Myocyte (in vitro differentiated cells): ENCODE data around the gene ADGRL1. TPM values are rescaled to one million over a fixed set of nuclear protein-coding genes. Genes with fewer than 3 reads are reported as not detected.
"Not testable (repeated sequence)": the region's sequence is repeated elsewhere in the genome, so short reads cannot be mapped to it uniquely, and the experiment has no call there.

Experiments used
- DNase-seq: peaks from one replicate; pipeline ENCODE4 v3.0.0-alpha.2; 2012; ENCODE audit warnings: low read depth
- total RNA-seq: library from RNA; depleted of rRNA; stranded (reverse); fragments of >200 nt; gene quantifications from 2 replicates; pipeline ENCODE4 v1.2.3, GENCODE V29; 2014

ADGRL1 gene
- total RNA-seq, 1 donor from 2014 or later: 1.1 TPM

DNA sequence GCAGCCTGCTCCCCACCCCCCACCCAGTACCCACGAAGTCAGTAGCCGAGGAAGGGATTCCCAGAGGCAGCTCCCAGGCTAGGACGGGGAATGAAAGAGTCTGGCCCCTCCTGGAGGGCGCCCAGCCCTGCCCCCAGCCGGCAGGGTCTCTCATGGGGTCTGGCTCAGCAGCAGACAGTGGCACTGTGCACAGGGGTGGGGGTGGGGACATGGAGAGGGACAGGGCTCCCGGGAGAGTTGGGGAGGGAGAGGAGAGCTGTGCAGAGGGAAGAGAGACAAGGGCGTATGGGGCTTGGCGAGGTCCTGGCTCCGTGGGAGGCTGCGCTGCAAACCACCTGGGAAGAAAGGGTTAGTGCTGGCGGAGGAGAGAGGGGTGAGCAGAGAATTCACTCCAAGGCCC, 41.9 kb downstream of the ADGRL1 start:
- no peak for DNase-seq

DNA sequence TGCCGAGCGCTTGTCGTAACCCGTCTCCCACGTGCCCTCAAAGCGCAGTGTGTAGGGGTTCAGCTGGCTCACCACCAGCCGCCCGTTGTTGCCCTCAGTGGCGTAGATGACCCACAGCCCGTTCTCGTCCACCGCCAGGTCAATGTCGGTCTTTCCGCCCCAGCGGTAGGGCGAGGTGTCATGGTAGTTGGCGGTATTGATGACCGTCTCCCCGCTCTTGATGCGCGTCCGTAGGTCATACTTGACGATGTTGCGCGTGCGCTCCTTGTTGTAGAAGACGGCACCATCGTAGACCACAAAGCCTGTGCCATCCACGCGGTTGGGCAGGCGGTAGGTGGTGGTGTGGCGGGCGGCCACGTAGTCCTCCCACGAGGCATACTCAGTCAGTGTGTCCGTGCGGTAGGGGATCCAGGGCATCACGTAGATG, 43.1 kb downstream of the ADGRL1 start:
- no peak for DNase-seq

- DNase-seq: no peak
Observed at GRCh38 chr19:14161305-14161704, 44.7 kb downstream of the ADGRL1 start.

- DNase-seq: no peak
Observed at GRCh38 chr19:14160017-14160703, 45.8 kb downstream of the ADGRL1 start.

GRCh38 chr19:14159059-14159458, 46.9 kb downstream of the ADGRL1 start:
- DNase-seq: peak; percentile 48

GRCh38 chr19:14158276-14159023, 47.5 kb downstream of the ADGRL1 start:
- no peak for DNase-seq

DNA sequence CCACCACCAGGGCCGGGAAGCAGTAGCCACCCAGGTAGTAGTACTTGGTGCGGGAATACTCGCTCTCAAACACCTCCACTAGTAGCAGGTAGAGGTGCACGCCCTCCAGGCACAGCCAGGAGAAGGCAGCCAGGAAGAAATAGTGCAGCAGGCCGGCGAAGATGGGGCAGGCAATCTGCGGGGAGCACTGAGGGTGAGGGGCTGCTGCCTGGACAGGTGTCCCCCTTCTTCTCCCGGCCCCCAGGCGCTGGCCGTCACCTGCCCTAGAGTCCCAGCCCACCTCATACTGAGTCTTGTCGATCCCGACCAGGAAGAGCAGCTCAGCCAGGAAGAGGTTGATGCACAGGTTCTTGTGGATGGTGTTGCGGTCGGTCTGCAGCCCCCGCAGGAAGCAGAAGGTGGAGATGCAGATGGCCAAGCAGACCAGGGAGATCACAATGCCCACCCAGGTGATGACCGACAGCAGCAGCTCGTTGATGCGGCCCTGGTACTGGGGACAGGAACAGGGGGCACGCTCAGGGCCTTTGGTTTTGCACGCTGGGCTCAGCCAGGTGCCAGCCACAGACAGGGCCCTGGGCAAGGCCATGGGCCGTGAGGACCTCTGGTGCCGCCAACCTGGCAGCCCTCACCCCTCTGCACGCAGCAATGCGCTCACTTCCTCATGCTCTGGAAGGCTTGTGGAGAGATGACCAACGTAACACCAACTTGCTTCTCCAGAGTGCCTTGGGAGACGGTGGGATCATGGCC, 48.8 kb downstream of the ADGRL1 start:
- DNase-seq: no peak

GRCh38 chr19:14156122-14156521, 49.8 kb downstream of the ADGRL1 start:
- no peak for DNase-seq

- no peak for DNase-seq
Observed at GRCh38 chr19:14155371-14155770, 50.6 kb downstream of the ADGRL1 start.

DNA sequence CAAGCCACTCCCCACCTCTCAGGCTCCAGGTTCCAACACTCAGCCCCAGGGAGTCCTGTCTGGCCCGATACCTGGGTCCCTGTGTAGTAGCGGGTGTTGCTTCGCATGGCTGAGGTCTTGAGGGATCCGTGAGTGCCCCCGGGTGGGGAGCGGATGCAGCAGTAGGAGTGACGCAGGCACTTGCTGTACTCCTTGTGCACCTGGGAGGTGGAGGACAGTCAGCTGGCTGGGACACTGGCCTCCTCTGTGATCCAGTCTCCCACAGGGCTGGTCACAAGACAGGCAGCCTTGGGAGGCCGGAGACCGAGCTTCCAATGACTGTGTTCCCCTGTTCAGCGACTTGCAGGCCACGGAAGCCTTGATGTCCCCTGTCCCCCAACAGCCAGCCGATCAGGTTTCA, 53.3 kb downstream of the ADGRL1 start:
- DNase-seq: no peak

DNA sequence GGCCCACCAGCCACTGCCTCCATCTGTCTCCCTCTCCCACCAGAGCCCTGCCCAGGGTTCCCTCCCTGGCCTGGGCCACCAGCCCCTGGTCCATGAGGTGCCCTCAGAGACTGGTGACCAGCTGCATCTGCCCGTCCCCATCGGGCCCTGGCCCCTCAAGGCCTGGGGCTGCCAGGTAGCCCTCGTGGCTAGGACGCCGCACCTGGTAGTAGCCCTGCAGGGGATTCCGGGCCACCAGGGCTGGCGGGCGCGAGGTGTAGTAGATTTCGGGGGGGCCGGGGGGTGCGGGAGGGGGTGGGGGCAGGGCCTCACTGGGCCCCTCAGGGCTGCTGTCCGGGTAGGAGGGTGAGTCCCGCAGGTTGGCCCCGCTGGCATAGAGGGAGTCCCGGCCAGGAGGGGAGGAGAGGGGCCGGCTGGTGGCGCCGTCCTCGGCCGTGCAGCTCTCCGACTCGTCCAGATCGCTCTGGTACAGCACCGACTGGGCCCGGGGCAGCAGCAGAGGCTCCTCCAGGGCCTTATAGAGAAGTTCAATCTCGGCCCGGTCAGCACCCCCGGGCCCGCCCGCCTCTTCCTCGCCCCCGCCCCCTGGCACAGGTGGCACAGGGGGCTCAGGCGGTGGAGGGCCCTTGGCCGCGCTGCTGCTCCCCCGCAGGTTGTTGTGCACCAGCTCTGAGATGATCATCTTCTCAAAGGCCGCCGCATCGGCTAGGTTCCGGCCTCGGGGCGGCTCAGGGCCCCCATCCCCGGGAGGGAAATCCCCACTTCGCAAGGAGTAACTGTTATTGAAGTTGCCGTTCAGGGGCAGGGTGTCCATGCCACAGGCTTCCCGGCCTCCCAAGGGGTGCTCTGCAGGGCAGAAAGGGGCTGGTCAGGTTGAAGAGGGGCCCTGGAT, 55.0 kb downstream of the ADGRL1 start:
- no peak for DNase-seq

- no peak for DNase-seq
Observed at GRCh38 chr19:14150041-14150769, 55.8 kb downstream of the ADGRL1 start.

- no peak for DNase-seq
Observed at GRCh38 chr19:14149509-14149994, 56.4 kb downstream of the ADGRL1 start.

- no peak for DNase-seq
Observed at GRCh38 chr19:14148751-14149410, 57.1 kb downstream of the ADGRL1 start.

- DNase-seq: peak; percentile 33
Observed at GRCh38 chr19:14147797-14148605, 58.0 kb downstream of the ADGRL1 start.

DNA sequence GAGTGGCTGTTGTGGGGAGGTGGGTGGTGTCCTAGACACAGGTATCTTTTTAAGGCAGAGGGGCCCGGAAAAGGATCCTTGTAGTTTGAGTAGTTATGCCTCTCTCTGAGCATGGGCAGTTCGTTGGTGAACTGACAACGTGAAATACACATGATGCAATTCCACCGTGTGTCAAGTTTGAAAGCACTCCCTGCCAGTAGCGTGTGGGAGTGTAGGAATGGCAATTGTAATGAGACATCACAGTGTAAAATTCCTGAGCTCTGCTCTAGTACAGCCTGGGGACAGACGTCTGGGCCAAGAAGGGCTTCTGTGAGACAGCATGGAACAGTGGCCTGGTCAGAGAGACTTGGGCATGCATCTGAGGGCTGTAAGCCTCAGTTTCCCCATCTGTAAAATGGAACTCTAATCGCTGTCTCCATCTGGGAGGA, 59.2 kb downstream of the ADGRL1 start:
- DNase-seq: peak; percentile 22

DNA sequence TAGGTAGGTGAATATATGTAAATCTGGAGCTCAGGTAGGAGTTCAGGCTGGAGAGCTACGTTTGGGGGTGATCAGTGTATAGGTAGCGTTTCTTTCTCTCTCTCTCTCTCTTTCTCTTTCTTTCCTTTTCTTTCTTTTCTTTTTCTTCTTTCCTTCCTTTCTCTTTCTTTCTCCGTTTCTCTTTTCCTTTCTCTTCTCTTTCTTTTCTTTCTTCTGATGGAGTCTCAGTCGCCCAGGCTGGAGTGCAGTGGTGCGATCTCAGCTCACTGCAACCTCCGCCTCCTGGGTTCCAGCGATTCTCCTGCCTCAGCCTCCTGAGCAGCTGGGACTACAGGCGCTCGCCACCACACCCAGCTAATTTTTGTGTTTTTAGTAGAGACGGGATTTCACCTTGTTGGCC, 59.8 kb downstream of the ADGRL1 start:
- DNase-seq: not testable (repeated sequence)

- DNase-seq: no peak
Observed at GRCh38 chr19:14145381-14145780, 60.6 kb downstream of the ADGRL1 start.
